Measurements from ENCODE around the gene ROBO2.

Gene ROBO2

DNA sequence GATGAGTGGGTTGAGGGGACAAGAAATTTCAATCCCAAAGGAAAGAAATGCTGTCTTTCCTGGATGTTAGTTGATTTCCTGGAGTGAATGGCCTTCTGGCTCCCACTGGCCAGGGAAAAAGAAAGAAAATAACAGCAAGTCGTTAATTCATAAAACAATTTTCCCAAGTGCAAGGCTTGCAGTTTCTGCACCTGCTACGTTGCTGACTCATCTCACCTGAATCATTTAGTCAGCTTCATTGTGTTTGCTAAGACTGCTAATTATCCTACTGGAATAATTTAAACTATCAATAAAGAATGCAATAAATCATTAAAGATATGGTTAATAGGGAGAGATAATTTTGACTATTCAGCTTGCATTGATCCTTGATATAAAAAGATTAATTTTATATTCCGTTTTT is 387.6 kb downstream of the ROBO2 start:
- no peak for DNase-seq

DNA sequence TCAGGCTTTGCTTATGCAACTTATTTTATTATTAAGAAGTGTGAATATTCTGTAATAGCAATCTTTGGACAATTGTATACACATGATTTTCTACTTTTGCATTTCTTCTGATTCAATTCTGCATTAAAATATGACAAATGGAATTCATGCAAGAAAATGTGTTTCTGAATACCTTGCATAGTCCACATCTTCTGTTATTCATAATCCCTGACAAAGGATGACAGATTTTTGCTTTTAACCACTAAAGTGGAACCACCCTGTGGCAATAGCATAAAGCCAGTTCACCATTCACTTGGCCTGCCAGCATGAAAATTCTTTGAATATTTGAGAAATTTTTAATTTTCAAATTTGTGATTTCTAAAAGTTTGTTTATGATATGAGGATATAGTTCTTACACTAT is 397.0 kb downstream of the ROBO2 start:
- DNase-seq: no peak

DNA sequence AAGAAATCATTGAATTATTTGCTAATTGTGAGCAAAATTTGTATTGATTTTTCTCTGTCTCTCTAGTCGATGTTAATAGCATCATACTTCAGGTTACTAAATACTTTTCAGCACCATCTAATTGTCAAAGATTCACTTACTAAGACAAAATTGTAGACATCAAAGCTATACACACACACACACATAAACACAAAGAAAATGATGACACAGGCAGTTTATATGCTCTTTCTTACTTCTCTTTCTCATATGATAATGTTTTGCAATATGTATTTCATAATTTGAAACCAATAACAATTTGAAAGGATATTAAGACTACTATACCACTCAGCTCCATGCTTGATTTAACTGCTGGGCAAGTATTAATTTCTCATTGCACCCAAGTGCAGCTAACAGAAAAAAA is 406.2 kb downstream of the ROBO2 start:
- no peak for DNase-seq

DNA sequence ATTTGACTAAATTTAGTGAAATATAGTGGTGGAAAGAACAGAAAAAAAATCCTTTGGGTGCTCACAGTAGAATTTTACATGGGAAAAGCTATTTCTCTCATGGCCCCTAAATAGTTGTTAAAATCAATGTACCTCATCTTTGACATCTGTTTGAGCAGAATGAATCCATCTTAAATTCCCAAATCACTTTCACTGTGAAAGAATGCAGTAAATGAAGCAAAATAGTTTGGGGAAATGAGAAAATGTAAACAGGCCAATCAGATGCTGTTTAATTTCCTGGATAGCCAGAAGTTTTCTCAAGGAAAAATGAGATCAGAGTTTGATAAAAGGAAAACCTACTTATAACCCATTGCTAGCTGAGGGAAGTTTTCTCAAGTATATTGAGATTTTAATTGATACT is 406.9 kb downstream of the ROBO2 start:
- no peak for DNase-seq

DNA sequence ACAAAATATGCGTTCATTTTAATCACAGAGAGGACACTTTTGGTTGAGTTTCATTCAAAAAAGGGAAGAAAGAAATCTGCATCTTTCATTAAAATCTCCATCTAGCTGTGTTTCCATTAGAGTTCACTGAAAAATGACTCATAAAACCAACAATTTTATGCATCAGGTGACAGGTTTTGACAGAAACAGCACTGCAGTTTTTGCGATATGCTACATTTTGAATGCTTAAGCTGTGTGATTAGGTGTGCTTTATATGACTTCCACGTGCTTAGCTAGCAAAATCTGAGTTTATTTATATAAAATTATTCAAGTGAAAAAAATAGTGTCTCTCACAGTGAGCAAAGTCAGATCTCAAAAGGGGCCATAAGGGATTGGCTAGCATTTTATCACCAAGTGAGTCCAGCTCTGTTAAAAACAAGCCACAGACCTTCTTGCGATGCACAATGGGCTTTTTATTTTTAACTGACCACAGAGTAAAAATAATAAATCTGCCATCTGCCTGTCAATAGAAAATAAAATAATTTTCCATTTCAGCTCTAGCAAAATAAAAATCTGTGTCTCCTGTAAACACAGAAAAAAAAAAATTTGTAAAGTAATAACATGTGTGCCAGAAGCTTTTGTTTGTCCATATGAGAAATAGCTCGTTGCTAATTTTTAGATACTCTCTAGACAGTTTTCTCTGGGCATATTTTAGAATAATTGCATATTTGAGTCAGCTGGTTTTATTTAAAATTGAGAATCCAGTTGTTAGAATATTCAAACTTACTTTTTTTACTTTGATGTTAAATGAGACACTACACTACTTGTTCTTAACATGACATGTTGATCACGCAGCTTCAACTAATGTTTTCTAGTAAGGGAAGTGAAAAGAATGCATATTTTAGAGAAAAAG is 409.8 kb downstream of the ROBO2 start:
- no peak for DNase-seq

DNA sequence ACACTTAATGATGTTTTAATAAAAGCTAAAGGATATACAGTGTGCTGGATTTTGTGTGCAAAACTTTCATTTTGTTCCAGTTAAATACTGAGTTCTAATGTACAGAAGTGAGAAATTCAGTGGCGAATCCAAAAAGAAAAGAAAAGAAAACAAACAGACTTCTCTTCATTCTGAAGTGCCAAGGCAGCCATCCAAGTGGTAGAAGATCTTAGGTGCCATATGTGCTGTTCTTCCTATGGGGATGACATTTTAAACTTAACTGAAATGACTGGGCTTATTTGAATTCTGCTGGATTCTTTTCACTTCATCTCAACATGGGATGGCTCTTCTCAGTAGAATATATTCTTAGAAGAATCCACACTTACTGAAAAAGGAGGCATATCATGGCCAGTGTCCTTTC is 416.5 kb downstream of the ROBO2 start:
- no peak for DNase-seq

DNA sequence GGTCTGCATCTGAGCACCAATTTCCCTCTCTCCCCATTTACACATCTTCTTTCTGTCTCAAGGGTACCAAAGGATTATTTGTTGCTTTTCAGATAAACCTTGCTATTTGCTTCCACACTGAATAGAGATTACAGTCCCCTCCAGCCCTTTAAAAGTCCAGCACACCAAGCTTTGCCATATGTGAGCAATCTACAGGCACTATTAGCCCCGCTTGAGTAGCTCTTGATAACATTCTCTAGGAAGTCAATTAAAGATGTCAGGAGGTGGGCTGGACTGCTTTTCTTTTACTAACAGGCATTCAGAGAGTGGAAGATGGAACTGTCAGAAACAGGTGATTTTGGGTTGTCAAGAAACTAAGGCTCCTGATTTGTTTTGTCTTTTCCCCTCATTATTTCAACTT is 417.0 kb downstream of the ROBO2 start:
- no peak for DNase-seq

DNA sequence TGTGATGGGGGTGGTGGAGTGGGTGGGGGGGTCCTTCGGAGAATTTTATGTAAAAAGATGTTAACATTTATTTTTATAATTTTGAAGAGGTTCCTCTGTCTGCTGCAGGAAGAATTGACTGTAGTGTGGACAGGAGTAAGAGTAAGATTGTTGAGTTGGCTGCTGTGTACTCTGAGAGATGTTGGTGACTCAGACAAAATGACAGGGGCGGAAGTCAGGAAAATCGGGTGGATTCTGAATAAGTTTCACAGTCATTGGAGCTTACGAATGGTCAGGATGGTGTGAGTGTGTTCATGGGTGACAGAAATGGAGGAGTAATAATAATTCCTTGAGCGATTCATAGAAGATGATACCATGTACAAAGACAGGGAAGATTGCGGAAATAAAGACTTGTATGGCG is 420.0 kb downstream of the ROBO2 start:
- no peak for DNase-seq

DNA sequence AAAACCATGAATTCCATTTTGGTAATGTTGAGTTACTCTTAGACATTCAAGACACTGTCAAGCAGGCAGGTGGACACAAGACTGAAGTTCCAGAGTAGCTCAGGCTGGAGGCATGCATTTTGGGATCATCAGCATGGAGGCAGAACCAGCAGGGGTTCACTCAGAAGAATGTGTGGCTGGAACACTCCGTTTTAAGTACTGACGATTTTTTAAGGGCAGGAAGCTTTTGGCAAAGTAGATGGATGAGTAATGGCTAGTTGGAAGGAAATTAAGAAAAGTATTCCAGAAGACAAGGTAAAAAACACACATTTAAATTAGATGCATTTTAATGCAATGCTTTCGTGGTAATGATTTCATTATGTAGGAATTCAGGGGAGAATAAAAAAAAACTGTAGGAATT is 420.4 kb downstream of the ROBO2 start:
- DNase-seq: no peak

DNA sequence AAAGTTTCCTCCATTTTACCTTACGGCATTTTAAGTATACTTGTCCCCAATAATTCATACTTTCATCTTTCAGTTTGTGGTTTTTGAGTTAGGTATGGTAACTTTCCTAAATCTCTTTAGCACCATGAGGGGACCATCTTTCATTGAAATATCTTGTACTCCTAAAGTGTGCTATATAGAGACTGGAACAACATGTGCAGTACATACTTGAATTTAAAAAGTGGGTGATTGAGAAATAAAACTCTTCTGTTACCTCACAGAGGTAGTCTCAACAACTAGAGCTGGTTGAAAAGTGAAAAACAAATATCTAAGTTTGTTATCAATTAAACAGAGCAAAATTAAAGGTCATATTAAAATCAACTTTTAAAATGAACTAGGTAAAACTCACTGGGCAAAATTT is 423.1 kb downstream of the ROBO2 start:
- no peak for DNase-seq

DNA sequence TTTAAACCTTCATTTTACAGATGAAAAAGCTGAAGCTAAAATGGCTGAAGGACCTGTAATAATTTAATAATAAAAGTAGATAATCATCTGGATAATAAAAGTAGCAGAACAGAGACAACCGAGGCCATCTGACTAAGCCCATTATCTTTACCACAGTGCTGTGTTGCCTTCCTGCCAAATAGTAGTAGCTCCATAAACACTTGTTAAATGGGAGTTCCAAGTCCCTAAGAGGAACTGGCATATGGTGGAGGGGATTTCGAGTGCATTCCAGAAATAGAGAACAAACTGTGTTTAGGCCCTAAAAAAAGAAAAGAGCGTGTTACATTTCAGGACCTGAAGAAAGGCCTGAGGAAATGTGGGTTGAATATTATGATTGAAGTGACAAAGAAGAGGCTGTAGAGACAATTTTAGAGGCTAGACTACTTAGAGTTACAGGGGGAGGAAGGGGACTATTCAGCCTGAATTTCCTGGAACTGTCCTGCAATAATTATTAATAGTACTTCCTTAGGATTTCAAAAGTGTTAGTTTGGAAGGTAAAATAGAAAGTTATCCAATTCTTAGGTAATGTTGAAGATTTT is 424.3 kb downstream of the ROBO2 start:
- no peak for DNase-seq

DNA sequence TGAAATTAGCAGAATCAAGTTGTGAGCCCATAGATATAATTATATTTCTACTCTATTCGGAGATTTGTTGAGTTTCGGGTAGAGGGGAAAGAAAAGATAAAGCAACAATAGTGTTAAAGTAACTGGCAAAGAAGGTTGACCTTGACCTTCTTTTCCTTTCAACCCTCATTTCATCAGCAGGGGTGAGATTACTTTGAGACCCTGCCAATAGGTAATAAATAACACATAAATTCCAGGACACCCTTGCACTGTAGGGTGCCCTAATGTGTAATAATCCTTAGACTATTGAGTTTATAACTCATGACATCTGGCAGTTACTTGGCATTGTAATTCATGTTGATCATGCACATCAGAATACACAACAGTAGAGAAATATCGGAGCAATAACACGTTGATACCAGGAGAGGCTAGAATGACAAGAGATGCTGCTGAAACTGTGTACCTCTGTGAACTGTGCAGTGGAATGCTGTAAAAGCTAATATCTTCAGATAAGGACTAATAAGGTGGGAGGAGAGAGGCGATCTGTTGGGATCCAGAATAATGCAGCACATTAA is 426.7 kb downstream of the ROBO2 start:
- DNase-seq: no peak

DNA sequence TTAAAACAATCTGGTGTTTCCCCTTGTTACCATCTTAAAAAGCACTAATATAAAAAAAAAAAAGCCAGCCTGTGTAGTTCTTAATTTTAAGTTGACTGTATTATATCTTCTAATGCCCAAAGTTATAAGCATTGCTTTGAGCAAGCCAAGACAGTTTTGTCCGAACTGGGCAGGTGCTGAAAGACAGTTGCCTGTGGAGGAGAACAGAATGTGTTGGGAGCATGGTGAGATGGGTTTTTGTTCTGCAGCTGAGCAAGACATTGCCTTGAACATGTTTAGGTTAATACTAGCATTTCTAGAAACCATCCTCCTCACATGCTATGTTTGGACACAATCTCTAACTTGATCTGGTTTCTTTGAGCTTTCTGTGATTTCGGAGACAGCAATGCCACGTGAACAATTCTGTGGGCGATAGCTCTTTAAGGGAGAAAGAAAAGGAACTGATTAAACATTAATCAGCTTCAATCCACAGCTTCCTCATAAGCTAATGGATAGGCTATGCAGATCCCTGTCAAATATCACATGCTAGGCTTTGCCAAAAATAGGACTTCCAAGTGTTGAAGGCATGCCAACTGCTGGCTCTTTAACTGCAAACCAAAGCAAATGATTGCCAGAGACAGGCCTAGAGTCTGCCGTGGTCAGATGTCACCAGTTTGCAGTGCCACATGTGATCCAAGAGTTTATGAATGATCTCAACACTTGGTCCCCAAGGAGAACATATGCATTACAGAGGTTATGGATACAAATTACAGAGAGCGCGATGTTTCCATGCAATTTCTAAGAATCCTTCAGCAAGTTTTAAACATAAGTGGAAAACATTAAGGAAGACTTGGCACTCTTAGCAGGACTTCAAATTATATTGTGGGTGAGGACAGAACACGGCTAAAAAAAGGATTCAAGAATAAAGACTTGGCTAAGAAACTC is 428.1 kb downstream of the ROBO2 start:
- no peak for DNase-seq

DNA sequence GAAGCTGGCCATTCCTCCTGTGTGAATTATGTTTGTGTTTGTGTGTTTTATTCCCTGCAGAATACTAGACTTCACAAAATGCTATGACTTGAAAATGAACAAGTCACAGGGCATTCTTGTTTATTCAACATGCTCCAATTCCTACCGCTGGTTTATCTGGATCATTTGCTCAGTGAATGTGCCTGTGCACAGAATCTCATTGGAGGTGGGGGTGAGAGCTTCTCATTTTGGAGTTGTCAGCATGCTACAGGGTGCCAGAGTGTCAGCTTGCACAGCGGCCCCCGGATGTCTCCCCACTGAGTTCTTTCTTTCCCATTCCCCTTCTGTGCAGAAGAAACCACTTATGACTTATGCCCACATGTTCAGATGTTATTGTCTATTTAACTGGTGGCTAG is 428.7 kb downstream of the ROBO2 start:
- DNase-seq: no peak

DNA sequence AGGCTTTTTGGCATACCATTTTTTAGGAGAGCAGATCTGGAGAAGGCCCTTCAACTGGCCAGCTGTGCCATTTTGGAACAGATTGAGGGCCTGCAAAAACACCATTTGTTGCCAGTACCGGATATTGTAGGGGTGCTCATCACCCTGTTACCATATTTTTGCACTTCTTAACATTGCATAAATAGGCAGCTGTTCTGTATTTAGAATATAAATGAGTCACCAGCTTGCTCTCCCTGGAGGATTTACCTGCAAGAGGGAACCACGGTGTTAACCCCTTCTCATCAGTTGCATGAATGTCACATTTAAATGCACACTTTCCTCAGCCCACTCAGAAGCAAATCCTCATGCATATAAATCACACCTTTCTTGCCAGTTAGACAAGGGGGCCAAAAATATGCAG is 435.6 kb downstream of the ROBO2 start:
- no peak for DNase-seq

DNA sequence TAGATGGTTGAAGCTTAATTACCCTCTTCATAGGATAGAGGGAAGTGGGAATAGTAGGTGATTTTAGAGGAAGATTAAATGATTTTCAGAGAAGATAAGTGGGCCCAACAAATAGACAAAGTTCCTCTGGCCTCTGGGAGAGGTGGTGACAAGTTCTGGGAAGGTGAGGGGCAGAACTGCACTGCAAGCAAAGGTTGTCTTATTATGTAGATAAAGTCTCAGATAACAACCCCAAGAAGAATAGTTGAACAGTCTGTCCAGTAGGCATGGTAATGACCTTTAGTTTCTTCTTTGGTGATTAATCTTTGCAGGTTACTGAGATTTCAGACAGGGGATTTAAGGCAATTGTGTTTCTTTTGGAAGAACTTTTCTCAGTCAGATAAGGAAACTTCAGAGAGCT is 439.1 kb downstream of the ROBO2 start:
- no peak for DNase-seq

DNA sequence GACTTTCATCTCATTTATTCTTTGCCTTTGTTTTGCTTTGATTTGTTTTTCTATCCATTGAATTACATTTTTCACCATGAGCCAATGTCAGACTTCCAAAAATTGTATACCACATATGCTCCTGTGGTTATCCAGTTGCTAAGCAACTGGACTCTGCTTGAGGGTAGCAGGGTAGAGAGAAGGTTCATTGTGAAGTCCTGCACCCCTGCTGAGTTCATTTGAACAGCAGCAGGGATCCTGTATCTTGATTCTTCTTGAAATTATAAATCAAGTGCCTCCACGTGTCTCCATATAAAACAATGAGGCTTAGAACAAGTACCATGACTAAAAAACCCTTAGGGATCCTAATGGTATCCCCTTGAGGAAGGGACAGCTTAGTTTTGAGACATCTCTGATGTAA is 449.3 kb downstream of the ROBO2 start:
- no peak for DNase-seq

DNA sequence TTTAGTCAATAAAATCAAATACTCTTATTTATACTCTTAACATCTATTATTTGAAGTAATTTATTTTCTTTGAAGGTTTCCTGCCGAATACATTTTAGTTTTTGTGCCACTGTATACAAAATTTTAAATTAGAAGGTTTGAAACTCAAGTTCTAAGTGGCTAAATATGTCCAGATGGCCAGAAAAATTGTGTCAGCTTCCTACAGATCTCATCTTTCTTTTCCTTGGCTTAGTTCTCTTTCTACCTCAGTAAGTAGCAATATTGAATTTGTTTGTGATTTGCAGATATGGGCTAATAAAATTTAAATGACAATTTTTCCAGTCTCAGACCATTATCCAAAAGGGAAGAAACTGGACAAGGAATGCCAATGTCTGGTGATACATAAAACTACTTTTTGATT is 452.1 kb downstream of the ROBO2 start:
- no peak for DNase-seq

DNA sequence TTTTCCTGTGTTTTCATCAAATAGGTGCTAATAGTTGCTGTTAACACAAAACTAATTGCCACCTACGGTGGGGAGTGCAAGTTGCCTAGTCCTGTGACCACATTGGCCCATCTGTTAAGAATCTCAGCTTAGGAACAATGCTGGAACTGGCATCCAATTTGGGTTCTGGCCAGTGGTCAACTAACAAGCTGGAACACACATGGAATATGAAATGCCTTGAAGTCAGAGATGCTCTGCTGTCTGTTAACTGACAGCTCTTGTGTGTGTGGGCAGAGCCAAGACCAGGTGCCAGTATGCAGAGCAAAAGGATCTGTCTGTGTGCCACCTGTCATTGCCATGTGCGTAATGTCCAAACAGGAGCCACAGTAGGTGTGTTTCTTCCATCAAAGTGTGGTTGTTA is 460.8 kb downstream of the ROBO2 start:
- DNase-seq: no peak

DNA sequence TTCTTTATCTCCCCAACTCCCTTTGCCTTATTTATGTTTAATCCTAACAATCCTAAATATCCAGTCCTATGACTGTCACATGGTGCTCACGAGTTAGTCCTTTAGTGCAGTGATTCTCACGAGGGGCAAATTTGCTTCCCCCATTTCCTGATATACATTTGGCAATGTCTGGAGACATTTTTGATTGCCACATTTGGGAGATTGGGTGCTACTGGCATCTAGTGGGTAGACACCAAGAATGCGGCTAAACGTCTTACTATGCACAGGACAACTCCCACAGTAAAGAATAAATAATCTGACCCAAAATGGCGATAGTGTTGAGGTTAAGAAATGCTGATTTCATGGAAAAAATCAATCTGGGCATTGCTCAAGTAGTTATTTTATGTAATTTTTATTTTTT is 466.5 kb downstream of the ROBO2 start:
- DNase-seq: no peak

DNA sequence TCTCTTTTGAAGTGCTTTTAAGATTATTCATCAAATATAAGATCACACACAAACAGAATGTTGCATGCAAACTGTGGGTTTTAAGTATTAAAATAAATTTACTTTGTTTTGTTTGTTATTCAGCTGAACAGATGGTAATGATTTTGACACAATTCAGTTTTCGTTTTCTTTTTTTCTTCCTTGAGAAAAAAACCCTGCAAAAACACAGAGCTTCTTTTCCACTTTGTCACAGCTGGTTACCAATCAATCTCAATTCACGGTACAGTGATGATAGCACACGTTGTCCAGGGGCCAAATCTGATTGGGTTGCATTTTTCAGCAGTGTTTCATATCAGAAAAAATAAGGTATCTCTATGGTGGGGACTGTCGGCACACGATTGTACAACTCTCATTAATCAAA is 473.6 kb downstream of the ROBO2 start:
- no peak for DNase-seq

DNA sequence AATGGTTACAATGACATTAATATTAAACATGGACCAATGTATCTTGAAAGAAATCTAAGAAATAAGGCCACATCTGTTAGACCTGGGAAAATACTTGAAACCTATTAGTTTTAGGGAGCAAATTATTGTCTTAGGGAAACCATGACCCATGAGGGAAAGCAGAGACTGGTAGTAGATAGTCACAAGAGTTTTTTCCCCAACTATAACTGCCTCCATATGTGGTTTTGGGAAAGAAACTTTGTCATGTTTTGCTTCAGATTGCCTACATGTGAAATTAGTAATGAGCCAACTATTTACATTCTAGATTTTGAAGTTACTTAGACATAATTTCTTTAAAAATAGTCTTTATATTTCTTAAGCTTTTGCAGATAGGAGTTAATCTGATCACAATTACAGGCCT is 474.9 kb downstream of the ROBO2 start:
- no peak for DNase-seq

DNA sequence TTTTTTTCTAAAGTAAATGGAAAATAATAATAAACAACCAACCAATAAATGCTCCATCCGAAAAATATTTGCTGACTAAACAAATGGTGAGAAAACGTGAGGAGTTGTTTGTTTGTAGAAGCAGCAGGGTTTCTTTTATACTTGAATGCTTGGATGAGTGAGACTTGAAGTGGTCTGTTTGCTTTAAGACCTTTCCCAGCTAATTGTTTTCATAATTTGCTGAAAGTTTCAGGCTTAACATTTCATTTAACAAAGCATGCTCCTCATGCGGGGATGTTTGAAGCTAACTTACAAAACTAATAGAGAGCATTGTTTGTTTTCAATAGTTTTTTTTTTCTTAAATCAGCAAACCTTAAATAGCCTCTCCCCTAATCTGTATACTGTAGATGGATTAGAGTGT is 484.6 kb downstream of the ROBO2 start:
- DNase-seq: no peak
